Measurements from ENCODE around the gene RASGEF1B. TPM values are rescaled to one million over a fixed set of nuclear protein-coding genes. Genes with fewer than 3 reads are reported as not detected.

The RASGEF1B gene
- total RNA-seq, 1 donor from 2014 or later = not detected

- DNase-seq (ENCODE audit: low read depth) = no peak
Observed at GRCh38 chr4:81399306-81400086, 72.2 kb downstream of the RASGEF1B start.

GRCh38 chr4:81398379-81398778, 73.3 kb downstream of the RASGEF1B start:
- DNase-seq (ENCODE audit: low read depth) = no peak

GRCh38 chr4:81397635-81398034, 74.1 kb downstream of the RASGEF1B start:
- DNase-seq (ENCODE audit: low read depth) = no peak

GRCh38 chr4:81395239-81395638, 76.5 kb downstream of the RASGEF1B start:
- no peak for DNase-seq (ENCODE audit: low read depth)

GRCh38 chr4:81392164-81392563, 79.5 kb downstream of the RASGEF1B start:
- no peak for DNase-seq (ENCODE audit: low read depth)

- no peak for DNase-seq (ENCODE audit: low read depth)
Observed at GRCh38 chr4:81389720-81390119, 82.0 kb downstream of the RASGEF1B start.

- no peak for DNase-seq (ENCODE audit: low read depth)
Observed at GRCh38 chr4:81380437-81380836, 91.3 kb downstream of the RASGEF1B start.

GRCh38 chr4:81378386-81378785, 93.3 kb downstream of the RASGEF1B start:
- DNase-seq (ENCODE audit: low read depth) = no peak

GRCh38 chr4:81377191-81377590, 94.5 kb downstream of the RASGEF1B start:
- DNase-seq (ENCODE audit: low read depth) = no peak

- DNase-seq (ENCODE audit: low read depth) = no peak
Observed at GRCh38 chr4:81376720-81377119, 95.0 kb downstream of the RASGEF1B start.
